Stimulated activated CD4-positive, alpha-beta T cell treated with anti-CD3 and anti-CD28 coated beads, Interleukin-1b, Interleukin-23, amount 100 ng/mL, for 24 hours (primary cell): Measurements from ENCODE around the gene CLEC11A.

Experiments
- DNase-seq, 4 experiments: peaks; one replicate each; pipeline ENCODE4 v3.0.0-alpha.2; 2020; ENCODE audit warnings: low read depth in 4 of 4, low spot score in 1 of 4

The CLEC11A gene

GRCh38 chr19:50703915-50704796 lies 19.0 kb upstream of the CLEC11A start:
- no peak for DNase-seq

GRCh38 chr19:50705422-50706019 lies 17.6 kb upstream of the CLEC11A start:
- DNase-seq: no peak

- no peak for DNase-seq
Measured at GRCh38 chr19:50706387-50706786, 16.8 kb upstream of the CLEC11A start.

GRCh38 chr19:50708179-50708879 lies 14.8 kb upstream of the CLEC11A start:
- no peak for DNase-seq

- no peak for DNase-seq
Measured at GRCh38 chr19:50710094-50710493, 13.1 kb upstream of the CLEC11A start.

- no peak for DNase-seq
Measured at GRCh38 chr19:50710612-50711011, 12.6 kb upstream of the CLEC11A start.

GRCh38 chr19:50711196-50711595 lies 12.0 kb upstream of the CLEC11A start:
- no peak for DNase-seq

GRCh38 chr19:50711805-50712204 lies 11.4 kb upstream of the CLEC11A start:
- DNase-seq: no peak

GRCh38 chr19:50712833-50713232 lies 10.3 kb upstream of the CLEC11A start:
- no peak for DNase-seq

- no peak for DNase-seq
Measured at GRCh38 chr19:50713556-50714236, 9.5 kb upstream of the CLEC11A start.

- DNase-seq: no peak
Measured at GRCh38 chr19:50716178-50717025, 6.8 kb upstream of the CLEC11A start.

GRCh38 chr19:50717026-50717723 lies 6.0 kb upstream of the CLEC11A start:
- no peak for DNase-seq

- no peak for DNase-seq
Measured at GRCh38 chr19:50717891-50718254, 5.3 kb upstream of the CLEC11A start.

GRCh38 chr19:50718255-50719118 lies 4.7 kb upstream of the CLEC11A start:
- DNase-seq: no peak

- no peak for DNase-seq
Measured at GRCh38 chr19:50719119-50719435, 4.1 kb upstream of the CLEC11A start.

GRCh38 chr19:50719566-50719965 lies 3.6 kb upstream of the CLEC11A start, which contains the start of gene SHANK1:
TSS of gene SHANK1 (minus strand) at chr19:50719802. CDS start at chr19:50716919, 2,883 bp downstream.
- no peak for DNase-seq

GRCh38 chr19:50720181-50720920 lies 2.8 kb upstream of the CLEC11A start:
- DNase-seq: no peak

GRCh38 chr19:50720921-50721381 lies 2.2 kb upstream of the CLEC11A start:
- DNase-seq: no peak
